Measurements from ENCODE around the gene DUSP28.
"Not testable (repeated sequence)": the region's sequence is repeated elsewhere in the genome, so short reads cannot be mapped to it uniquely, and the experiment has no call there.

DUSP28 gene

GRCh38 chr2:240551288-240551687 lies 8.9 kb upstream of the DUSP28 start:
- Mint-ChIP-seq H3K36me3 (peaks cover 36% of the 10 kb centered on the region), H3K27ac (peak overlapping the region; percentile 18), H3K4me3 (no peak overlapping the region), H3K9me3 (no peaks in the 10 kb centered on the region), H3K4me1 (peaks cover 7% of the 10 kb centered on the region)
- DNase-seq (ENCODE audit: low spot score in 2 of 2) (no peak), ATAC-seq (no peak)

DNA sequence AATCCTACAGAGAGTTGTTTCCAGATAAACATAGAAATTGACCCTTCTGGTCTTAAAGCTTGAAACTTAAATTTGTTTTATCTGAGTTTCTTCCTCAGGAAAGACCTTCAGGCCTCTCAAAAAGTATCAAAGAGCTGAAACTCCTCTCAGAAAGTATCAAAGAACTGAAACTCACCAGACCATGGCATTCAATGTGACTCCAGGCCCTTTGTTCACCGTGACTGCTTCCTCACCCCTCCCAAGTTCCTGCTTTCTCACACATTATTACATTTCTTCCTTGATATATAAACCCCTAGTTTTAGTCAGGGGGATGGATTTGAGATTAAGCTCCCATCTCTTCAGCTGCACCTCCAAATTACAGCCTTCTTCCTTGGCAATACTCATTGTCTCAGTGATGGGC lies 8.3 kb upstream of the DUSP28 start:
- DNase-seq (ENCODE audit: low spot score in 2 of 2), result no peak
- H3K27ac Mint-ChIP-seq, result peak overlapping the region; percentile 18
- no peak overlapping the region for H3K4me3 Mint-ChIP-seq
- H3K4me1 Mint-ChIP-seq, result peaks cover 12% of the 10 kb centered on the region
- H3K36me3 Mint-ChIP-seq, result peaks cover 41% of the 10 kb centered on the region
- no peaks in the 10 kb centered on the region for H3K9me3 Mint-ChIP-seq
- ATAC-seq, result no peak

DNA sequence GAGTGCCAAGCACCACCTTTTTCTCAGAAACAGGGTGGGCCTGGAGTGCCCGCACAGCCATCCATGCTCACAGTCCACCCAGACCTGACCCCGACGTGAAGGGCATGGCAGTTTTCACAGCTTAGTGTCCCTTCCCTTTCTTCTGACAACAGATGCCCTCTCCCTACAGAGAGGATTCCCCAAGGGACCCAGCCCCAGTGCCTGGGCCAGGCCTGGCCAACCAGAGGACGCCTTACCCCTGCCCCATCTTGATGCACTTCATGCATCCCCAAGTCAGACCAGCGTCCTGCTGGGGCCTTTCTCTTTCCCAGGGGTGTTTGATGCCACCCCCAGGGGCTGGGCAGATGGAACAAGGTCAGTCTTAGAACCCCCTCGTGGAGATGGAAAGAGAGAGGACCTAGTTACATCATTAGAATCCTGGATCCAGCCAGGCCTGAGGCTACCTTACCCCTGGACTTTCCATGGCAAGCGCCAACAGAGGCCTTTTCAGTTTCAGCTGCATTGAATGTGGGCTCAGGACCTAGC lies 6.1 kb upstream of the DUSP28 start:
- no peak for ATAC-seq
- DNase-seq (ENCODE audit: low spot score in 2 of 2), result no peak
- no peaks in the 10 kb centered on the region for H3K9me3 Mint-ChIP-seq
- H3K36me3 Mint-ChIP-seq, result peaks cover 54% of the 10 kb centered on the region
- peak overlapping the region; percentile 67 for H3K27ac Mint-ChIP-seq
- no peak overlapping the region for H3K4me3 Mint-ChIP-seq
- H3K4me1 Mint-ChIP-seq, result peaks cover 25% of the 10 kb centered on the region

DNA sequence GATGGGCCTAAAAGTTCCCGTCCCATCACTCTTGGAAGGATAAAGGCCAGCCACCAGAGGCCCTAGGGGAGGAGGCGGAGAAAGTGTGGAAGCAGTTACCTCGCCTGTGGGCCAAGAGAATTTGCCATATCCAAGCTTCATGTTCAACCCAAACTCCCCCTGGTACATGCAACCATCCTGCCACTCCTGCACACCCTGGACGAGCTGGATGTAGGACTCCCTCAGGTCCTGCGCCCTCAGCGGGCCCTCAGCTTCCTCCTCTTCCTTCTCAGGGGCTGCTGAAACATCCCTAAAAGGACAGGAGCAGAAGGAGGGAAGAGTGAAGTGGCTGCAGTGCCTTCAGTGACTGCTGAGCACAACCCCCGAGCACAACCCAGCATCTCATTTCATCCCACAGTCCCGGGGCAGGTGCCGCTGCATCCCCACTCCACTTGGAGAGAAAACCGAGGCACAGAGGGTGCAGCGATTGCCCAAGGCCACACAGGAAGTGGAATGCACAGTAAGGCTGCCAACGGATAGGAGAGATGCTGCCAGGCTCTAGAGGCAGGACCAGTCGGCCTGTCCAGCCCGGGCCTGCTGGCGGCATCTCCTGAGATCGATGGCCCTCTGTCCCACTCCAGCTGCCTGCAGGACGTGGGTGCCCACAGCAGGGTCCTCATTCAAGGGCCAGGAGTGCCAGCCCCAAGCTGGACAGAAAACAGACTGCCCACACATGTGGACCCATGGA lies 5.2 kb upstream of the DUSP28 start:
- Mint-ChIP-seq H3K4me1 (peaks cover 34% of the 10 kb centered on the region), H3K9me3 (no peaks in the 10 kb centered on the region), H3K36me3 (peaks cover 61% of the 10 kb centered on the region), H3K4me3 (no peak overlapping the region), H3K27ac (peak overlapping the region; percentile 67)
- ATAC-seq (no peak), DNase-seq (ENCODE audit: low spot score in 2 of 2) (no peak)

- peaks cover 35% of the 10 kb centered on the region for H3K4me1 Mint-ChIP-seq
- DNase-seq (ENCODE audit: low spot score in 2 of 2) (no peak), ATAC-seq (no peak)
- peaks cover 56% of the 10 kb centered on the region for H3K36me3 Mint-ChIP-seq
- H3K4me3 Mint-ChIP-seq, result no peak overlapping the region
- peak overlapping the region; percentile 67 for H3K27ac Mint-ChIP-seq
- no peaks in the 10 kb centered on the region for H3K9me3 Mint-ChIP-seq
These were observed 4.5 kb upstream of the DUSP28 start for GRCh38 chr2:240555541-240556250.

DNA sequence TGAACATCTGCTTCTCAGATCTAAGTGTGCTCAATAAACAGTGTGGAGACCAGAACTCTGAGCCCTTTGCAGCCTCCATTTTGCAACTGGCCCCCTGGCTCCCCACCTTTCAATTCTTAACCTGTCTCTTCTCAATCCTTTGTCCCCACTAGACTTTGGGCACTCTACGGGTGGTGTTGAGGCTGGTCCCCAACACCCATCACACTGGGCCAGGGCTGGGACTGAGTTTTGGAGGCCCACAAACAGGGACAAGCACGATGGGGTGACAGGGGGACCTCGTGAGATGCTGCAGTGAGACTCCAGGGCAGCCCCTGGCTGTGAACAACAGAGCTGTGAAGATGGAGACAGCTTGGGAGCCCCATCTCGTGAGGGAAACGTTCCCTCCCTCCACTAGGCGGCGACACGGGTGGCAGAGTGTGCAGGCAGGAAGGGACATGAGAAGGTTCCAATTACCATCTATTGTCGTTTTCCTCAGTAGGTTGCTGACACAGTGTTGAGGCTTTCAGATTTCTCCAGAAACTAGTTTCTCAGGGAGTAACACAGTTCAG lies 3.5 kb upstream of the DUSP28 start:
- no peaks in the 10 kb centered on the region for H3K9me3 Mint-ChIP-seq
- peaks cover 56% of the 10 kb centered on the region for H3K36me3 Mint-ChIP-seq
- H3K4me1 Mint-ChIP-seq, result peaks cover 41% of the 10 kb centered on the region
- peak overlapping the region; percentile 36 for H3K4me3 Mint-ChIP-seq
- ATAC-seq (no peak), DNase-seq (ENCODE audit: low spot score in 2 of 2) (no peak)
- peak overlapping the region; percentile 78 for H3K27ac Mint-ChIP-seq

DNA sequence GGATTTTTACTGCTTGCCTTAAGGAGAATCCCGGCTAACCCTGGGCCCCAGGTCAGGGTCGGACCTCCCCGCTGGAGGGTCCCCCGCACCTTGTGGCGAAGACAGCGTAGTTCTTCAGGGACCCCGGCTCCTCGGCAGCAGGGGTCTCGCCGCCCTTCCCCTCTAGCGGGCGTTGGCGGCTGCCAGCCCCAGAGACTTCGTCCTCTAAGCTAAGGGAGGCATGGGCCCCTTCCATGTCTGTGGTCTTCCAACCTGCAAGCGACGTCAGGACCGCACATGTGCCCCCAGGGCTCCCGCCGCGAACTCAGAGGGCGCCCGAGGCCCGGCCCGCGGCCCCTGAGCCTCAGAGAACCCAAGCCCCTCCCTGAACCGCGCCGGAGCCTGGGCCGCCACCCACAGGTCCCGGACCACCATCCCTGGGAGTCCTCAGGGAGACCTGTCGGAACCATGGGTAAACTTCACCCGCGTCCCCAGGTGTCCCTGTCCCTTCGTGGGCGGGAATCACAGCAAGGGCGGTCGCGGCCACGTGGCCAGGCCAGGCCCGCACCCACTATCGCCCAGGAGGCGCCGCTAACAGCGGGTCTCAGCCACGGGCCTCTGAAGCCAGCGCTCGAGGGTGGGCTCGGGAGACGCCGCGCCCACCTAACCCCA lies 2.9 kb upstream of the DUSP28 start:
- ATAC-seq (no peak), DNase-seq (ENCODE audit: low spot score in 2 of 2) (no peak)
- Mint-ChIP-seq H3K27ac (no peak overlapping the region), H3K4me1 (peaks cover 42% of the 10 kb centered on the region), H3K9me3 (no peaks in the 10 kb centered on the region), H3K4me3 (peak overlapping the region; percentile 95), H3K36me3 (peaks cover 56% of the 10 kb centered on the region)

- H3K9me3 Mint-ChIP-seq, result no peaks in the 10 kb centered on the region
- peak within 1 kb of the TSS; percentile 78 for H3K27ac Mint-ChIP-seq
- DNase-seq (ENCODE audit: low spot score in 2 of 2) (peak in 1 of 2 donors; percentile 73), ATAC-seq (peak; percentile 35)
- peak within 1 kb of the TSS; percentile 95 for H3K4me3 Mint-ChIP-seq
- peaks cover 57% of the 10 kb centered on the region for H3K36me3 Mint-ChIP-seq
- peaks cover 48% of the 10 kb centered on the region for H3K4me1 Mint-ChIP-seq
These were observed 2.3 kb upstream of the DUSP28 start, which contains the start of gene ANKMY1 for GRCh38 chr2:240557808-240558207. TSS of gene ANKMY1 (minus strand) at chr2:240557988. CDS start at chr2:240557335, 653 bp downstream.

DNA sequence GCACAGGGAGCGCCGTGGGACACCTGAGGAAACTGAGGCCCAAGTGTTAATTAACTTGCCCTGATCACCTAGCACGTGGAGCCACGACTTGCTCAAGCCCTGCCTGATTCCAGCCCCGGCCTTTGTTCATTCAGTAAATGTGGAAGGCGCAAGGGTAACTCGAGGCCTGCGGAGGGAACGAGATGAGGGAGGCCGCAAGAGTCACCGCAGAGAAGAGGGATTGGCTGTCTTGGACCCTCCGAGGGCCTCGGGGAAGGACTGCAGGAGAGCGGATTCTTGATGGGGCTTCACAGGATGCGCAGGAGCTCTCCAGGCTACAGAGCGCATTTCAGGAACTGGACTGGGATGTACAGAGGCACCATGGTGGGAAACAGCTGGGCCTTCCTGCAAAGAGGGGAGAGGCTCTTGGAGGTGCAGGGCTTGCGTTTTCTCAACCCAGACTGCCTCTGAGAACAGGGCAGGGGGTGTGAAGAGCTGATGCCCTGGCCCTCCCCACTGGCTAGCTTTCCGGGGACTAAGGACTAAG lies 1.9 kb upstream of the DUSP28 start:
- Mint-ChIP-seq H3K4me3 (peak overlapping the region; percentile 95), H3K27ac (no peak overlapping the region), H3K36me3 (peaks cover 56% of the 10 kb centered on the region), H3K4me1 (peaks cover 53% of the 10 kb centered on the region), H3K9me3 (no peaks in the 10 kb centered on the region)
- no peak for DNase-seq (ENCODE audit: low spot score in 2 of 2)
- ATAC-seq, result no peak

- peak overlapping the region; percentile 29 for H3K27ac Mint-ChIP-seq
- no peak for ATAC-seq
- H3K36me3 Mint-ChIP-seq, result peaks cover 64% of the 10 kb centered on the region
These were observed 871 bp upstream of the DUSP28 start for GRCh38 chr2:240559286-240559685.

GRCh38 chr2:240560480-240561324 lies 545 bp downstream of the DUSP28 start:
- ATAC-seq (peak; percentile 72), DNase-seq (ENCODE audit: low spot score in 2 of 2) (peak; percentile 97 to 99)
- H3K27ac Mint-ChIP-seq, result peak overlapping the region; percentile 90
- H3K4me1 Mint-ChIP-seq, result peaks cover 75% of the 10 kb centered on the region
- H3K9me3 Mint-ChIP-seq, result no peaks in the 10 kb centered on the region
- H3K4me3 Mint-ChIP-seq, result peak overlapping the region; percentile 95
- H3K36me3 Mint-ChIP-seq, result peaks cover 78% of the 10 kb centered on the region

More at GRCh38 chr2:240559286-240559685, 871 bp upstream of the DUSP28 start:
- Mint-ChIP-seq H3K9me3 (no peaks in the 10 kb centered on the region), H3K4me3 (peak overlapping the region; percentile 95), H3K4me1 (peaks cover 60% of the 10 kb centered on the region)
- peak in 1 of 2 donors; percentile 50 for DNase-seq (ENCODE audit: low spot score in 2 of 2)

DNA sequence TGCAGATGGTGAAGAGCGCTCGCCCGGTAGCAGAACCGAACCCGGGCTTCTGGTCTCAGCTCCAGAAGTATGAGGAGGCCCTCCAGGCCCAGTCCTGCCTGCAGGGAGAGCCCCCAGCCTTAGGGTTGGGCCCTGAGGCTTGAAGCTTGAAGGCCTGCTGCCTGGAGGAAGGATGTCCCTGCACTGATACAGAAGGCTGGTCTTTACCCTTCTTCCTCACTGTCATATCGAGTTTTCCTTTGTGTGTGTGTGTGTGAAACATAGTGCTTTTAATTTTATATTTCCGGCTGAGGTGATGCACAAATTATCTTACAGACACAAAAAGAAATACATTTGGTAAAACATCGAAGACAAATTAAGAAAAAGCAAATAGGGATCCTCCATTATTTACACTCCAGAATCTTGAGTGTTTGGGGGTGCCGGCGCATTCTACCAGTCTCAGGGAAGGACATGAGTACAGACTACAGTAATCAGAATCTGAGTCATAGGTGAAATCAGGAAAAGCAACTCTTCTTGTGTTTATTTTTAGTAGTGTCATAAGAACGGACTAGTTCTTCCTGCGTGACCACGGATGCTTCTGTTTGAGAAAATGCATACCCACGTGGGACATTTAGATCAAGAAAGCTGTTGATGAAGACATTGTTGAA lies 1.3 kb downstream of the DUSP28 start:
- H3K9me3 Mint-ChIP-seq, result no peaks in the 10 kb centered on the region
- H3K27ac Mint-ChIP-seq, result peak overlapping the region; percentile 90
- ATAC-seq (no peak), DNase-seq (ENCODE audit: low spot score in 2 of 2) (peak in 1 of 2 donors; percentile 53)
- peaks cover 81% of the 10 kb centered on the region for H3K36me3 Mint-ChIP-seq
- peaks cover 78% of the 10 kb centered on the region for H3K4me1 Mint-ChIP-seq
- H3K4me3 Mint-ChIP-seq, result peak overlapping the region; percentile 95

DNA sequence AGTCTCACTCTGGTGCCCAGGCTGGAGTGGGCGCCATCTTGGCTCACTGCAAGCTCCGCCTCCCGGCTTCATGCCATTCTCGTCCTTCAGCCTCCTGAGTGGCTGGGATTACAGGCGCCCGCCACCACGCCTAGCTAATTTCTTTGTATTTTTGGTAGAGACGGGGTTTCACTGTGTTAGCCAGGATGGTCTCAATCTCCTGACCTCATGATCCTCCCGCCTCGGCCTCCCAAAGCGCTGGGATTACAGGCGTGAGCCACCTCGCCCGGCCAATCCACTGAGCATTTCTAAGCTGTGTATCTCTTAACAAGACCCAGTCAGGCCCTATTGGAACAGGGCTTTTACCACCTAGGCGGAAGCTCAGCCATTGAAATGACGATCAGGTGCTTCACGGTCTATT lies 3.1 kb downstream of the DUSP28 start:
- Mint-ChIP-seq H3K4me3 (peak overlapping the region; percentile 95), H3K4me1 (peaks cover 81% of the 10 kb centered on the region), H3K36me3 (peaks cover 73% of the 10 kb centered on the region), H3K27ac (peak overlapping the region; percentile 97)
- not testable (repeated sequence) for ATAC-seq; H3K9me3 Mint-ChIP-seq; DNase-seq (ENCODE audit: low spot score in 2 of 2)

Measured in stimulated activated effector memory CD8-positive, alpha-beta T cell treated with anti-CD3 and anti-CD28 coated beads, Interleukin-12 subunit alpha, Interleukin-12 subunit beta, amount 100 ng/mL, for 72 hours (primary cell).